IPS-18c (cell line): ENCODE measurements around the gene OR2C1.

ENCODE experiments used
- H3K4me3 ChIP-seq: 2 replicates; pipeline ENCODE4 v1.7.0; 2013; ENCODE audit warnings: low read depth, mild to moderate bottlenecking, low read length, moderate library complexity; ENCODE audit not compliant: insufficient read depth
- H3K9me3 ChIP-seq: one replicate; pipeline ENCODE4 v1.6.1; 2013; ENCODE audit warnings: mild to moderate bottlenecking, low read length, moderate library complexity; ENCODE audit not compliant: control insufficient read depth, insufficient read depth

Gene OR2C1

DNA sequence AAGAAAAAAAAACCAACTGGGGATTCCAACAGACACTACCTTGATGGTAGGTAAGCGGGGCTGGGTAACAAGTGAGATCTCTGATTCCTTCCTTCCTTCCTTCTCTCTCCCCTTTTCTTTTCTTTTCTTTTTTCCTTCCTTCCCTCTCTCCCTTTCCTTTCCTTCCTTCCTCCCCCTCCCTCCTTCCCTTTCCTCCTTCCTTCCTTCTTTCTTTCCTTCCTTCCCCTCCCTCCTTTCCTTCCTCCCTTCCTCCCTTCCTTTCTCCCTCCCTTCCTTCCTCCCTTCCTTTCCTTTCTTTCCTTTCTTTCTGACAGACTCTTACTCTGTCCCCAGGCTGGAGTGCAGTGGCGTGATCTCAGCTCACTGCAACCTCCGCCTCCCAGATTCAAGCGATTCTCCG lies 20.0 kb downstream of the OR2C1 start:
- Histone ChIP-seq H3K4me3 (no peak overlapping the region), H3K9me3 (peaks cover 6% of the 10 kb centered on the region)

- Histone ChIP-seq H3K9me3 (peaks cover 16% of the 10 kb centered on the region), H3K4me3 (no peak overlapping the region)
Measured at GRCh38 chr16:3377917-3378316, 22.2 kb downstream of the OR2C1 start.

- Histone ChIP-seq H3K4me3 (no peak overlapping the region), H3K9me3 (peaks cover 37% of the 10 kb centered on the region)
Measured at GRCh38 chr16:3383045-3383448, 27.4 kb downstream of the OR2C1 start.

DNA sequence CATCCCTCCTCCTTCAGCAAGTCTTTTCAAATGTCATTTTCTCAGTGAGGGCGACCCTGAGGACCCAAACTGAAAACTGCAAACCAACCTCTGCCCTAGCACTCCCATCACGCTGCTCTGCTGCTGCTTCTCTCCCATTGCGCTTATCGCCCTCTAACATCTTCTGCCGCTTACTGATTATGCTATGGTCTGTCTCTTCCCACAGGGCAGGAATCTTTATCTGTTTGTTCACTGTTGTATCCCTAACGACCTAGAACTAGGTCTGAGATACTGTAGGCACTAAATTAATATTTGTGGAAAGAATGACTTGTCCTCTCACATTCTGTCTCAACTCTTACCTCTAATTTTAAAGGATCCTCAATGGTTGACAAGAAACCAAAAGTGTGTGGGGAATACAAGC lies 32.6 kb downstream of the OR2C1 start:
- Histone ChIP-seq H3K4me3 (no peak overlapping the region), H3K9me3 (peaks cover 19% of the 10 kb centered on the region)

GRCh38 chr16:3389663-3390338 lies 34.1 kb downstream of the OR2C1 start:
- Histone ChIP-seq H3K9me3 (peaks cover 4% of the 10 kb centered on the region), H3K4me3 (no peak overlapping the region)

DNA sequence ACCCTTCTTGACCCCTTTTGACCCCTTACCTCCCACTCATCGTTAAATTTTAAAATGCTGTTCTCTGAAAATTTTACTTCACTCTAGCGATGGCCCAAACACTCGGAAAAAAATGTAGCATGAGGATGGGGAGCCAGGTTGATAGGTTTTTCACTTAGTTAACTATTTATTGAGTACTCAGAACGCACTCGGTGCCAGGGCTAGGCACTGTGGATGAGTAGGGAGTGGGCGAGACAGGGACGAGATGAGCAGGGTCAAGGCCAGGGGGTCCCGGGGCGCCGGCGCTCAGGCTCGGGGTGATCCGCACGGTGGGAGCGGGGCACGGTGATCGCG lies 44.7 kb downstream of the OR2C1 start:
- peaks cover 5% of the 10 kb centered on the region for H3K9me3 ChIP-seq
- peak overlapping the region; percentile 93 for H3K4me3 ChIP-seq

DNA sequence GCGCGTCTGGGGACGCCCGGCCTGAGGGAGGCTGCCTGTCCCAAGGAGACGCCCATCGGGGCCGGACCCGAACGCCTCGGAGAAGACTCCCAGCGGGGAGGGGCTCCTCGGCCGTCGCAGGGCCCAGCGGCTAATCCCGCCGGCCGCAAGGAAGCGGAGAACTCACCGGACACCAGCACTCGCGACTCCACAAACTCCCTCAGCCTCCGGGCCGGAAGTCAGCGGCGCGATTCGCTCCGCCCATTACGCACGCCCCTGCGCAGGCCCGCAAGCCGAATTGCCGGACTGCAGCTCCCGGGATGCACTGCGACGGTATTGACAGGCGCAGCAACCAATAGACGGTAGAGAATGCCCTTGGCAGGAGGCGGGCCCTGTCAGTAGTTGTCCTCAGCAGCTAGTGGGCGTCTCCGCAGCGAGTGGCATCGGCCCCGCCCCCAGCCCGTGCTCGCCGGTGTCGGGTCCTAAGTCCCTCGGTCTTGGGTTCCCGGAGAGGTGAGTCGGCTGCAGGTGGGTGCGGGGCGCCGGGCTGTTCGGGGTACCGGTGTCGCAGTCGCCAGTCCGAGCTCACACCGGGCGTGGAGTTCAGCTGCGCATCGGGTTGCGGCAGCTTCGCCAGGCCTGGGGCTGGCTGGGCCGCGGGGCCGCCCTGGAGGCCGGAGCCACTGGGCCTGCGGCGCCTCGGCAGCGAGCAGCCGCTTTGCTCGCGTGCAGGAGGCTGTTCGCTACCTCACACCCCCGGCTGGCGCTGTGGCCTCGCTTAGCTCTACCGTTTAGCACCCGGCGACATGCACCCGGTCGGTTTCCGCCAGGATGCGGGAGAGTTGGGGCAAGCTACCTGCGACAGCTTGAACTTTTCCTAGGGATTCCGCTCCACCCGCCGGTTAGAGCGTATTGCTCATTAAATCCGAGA lies 45.3 kb downstream of the OR2C1 start, which contains the start of the genes ZNF174 and ZSCAN32:
Gene ZNF174 (plus strand): TSS at position 437 of the 910 bp plus-strand sequence. CDS start 790 bp downstream, outside the sequence.
Gene ZSCAN32 (minus strand): TSS at position 226 of the 910 bp plus-strand sequence. CDS start 3,447 bp downstream, outside the sequence.
- Histone ChIP-seq H3K9me3 (peaks cover 5% of the 10 kb centered on the region), H3K4me3 (peak within 1 kb of the TSS; percentile 93)

DNA sequence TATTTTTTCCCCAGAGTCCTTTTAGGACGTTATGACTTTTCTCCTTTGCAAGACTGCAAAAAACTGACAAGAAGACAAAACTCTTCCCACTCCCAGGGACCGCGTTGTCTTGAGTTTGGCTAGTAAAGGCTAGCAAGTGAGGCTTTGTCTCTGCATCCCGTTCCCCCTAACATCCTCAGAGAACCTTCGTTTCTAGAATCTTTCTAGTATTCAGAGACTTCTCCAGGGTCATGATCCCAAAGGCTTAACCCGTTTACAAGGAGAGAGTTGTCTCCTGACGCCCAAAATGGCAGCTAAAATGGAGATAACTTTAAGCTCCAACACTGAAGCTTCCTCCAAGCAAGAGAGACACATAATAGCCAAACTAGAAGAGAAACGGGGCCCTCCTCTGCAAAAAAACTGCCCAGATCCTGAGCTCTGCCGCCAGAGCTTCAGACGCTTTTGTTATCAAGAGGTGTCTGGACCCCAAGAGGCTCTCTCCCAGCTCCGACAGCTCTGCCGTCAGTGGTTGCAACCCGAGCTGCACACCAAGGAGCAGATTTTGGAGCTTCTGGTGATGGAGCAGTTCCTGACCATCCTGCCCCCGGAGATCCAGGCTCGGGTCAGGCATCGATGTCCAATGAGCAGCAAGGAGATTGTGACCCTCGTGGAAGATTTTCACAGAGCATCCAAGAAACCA lies 46.2 kb downstream of the OR2C1 start:
- Histone ChIP-seq H3K9me3 (peaks cover 5% of the 10 kb centered on the region), H3K4me3 (peak overlapping the region; percentile 93)
